H1 (cell line): ENCODE data around the gene THADA. TPM values are rescaled to one million over a fixed set of nuclear protein-coding genes. Genes with fewer than 3 reads are reported as not detected.

Experiments used
- CTCF ChIA-PET: fragments of 300-600 bp; sonication (Branson Sonifier 250); formaldehyde crosslinking; loops from one replicate; lab custom pipeline; 2021; ENCODE audit not compliant: partially characterized antibody; lab: Charles Lee
- POLR2A ChIA-PET: fragments of 300-600 bp; sonication (Branson Sonifier 250); formaldehyde crosslinking; loops from one replicate; lab custom pipeline; 2021; ENCODE audit warnings: inconsistent platforms; ENCODE audit not compliant: partially characterized antibody; lab: Charles Lee
- DNase-seq, 2 experiments: peaks; one replicate each; pipeline versions ENCODE4 v3.0.0 to v3.0.0-alpha.2; 2010 to 2022; ENCODE audit warnings: low spot score in 2 of 2, low read depth in 1 of 2, mixed read lengths in 1 of 2
- FAIRE-seq: peaks from 2 replicates; lab custom pipeline; 2011; peaks lifted over from hg19 to GRCh38; lab: Jason Lieb, UNC
- H2AFZ ChIP-seq: 2 replicates; pipeline ENCODE4 v1.8.1; 2012; ENCODE audit warnings: low read length, inconsistent platforms
- H2AK5ac ChIP-seq: 2 replicates; pipeline ENCODE4 v1.6.1; 2013; ENCODE audit warnings: low read depth, low read length
- H2BK120ac ChIP-seq: replicated peaks from 2 replicates; pipeline ENCODE3; 2013; ENCODE audit warnings: low read depth, low read length, inconsistent platforms
- H2BK12ac ChIP-seq: 2 replicates; pipeline ENCODE4 v1.6.1; 2013; ENCODE audit warnings: low read depth, low read length
- H2BK15ac ChIP-seq: 2 replicates; pipeline ENCODE4 v1.6.1; 2013; ENCODE audit warnings: low read length
- H2BK20ac ChIP-seq: 2 replicates; pipeline ENCODE4 v1.6.1; 2013; ENCODE audit warnings: low read length
- H2BK5ac ChIP-seq: 2 replicates; pipeline ENCODE4 v1.6.1; 2013; ENCODE audit warnings: low read depth, low read length
- H3K14ac ChIP-seq: 2 replicates; pipeline ENCODE4 v1.6.1; 2013; ENCODE audit warnings: inconsistent platforms; ENCODE audit not compliant: insufficient read length
- H3K18ac ChIP-seq: 2 replicates; pipeline ENCODE4 v1.6.1; 2013; ENCODE audit warnings: low read length; ENCODE audit errors: extremely low read depth
- H3K23ac ChIP-seq: 2 replicates; pipeline ENCODE4 v1.6.1; 2013; ENCODE audit warnings: inconsistent platforms; ENCODE audit not compliant: insufficient read length
- H3K23me2 ChIP-seq: 2 replicates; pipeline ENCODE4 v1.6.1; 2013; ENCODE audit warnings: low read depth, low read length
- H3K27ac ChIP-seq: 2 replicates; pipeline ENCODE4 v1.6.1; 2011; ENCODE audit warnings: low read depth, low read length, inconsistent platforms
- H3K27me3 ChIP-seq, 4 experiments: replicated peaks in 1 of 4; 1 replicate in 1 of 4; 2 replicates in 3 of 4; pipeline versions ENCODE4 v1.6.1 to v1.8.1; 2011 to 2013; ENCODE audit warnings: low read length in 3 of 4, mild to moderate bottlenecking in 3 of 4, inconsistent platforms in 2 of 4, mixed read lengths in 2 of 4, moderate library complexity in 1 of 4; ENCODE audit not compliant: control insufficient read depth in 3 of 4, insufficient read depth in 3 of 4; ENCODE audit errors: extremely low read depth in 1 of 4
- H3K36me3 ChIP-seq, 4 experiments: 2 replicates each; pipeline versions ENCODE4 v1.6.1 to v1.8.1; 2011 to 2013; ENCODE audit warnings: mild to moderate bottlenecking in 4 of 4, low read length in 3 of 4, moderate library complexity in 2 of 4, control low read depth in 1 of 4, inconsistent platforms in 1 of 4; ENCODE audit not compliant: insufficient read depth in 4 of 4, control insufficient read depth in 2 of 4
- H3K4ac ChIP-seq: replicated peaks from 2 replicates; pipeline ENCODE3; 2013; ENCODE audit warnings: low read length, low read depth, mixed read lengths, inconsistent platforms; ENCODE audit not compliant: insufficient read length
- H3K4me1 ChIP-seq, 4 experiments: replicated peaks in 1 of 4; 1 replicate in 1 of 4; 2 replicates in 3 of 4; pipeline versions ENCODE4 v1.6.1 to v1.8.1; 2011 to 2013; ENCODE audit warnings: low read length in 3 of 4, inconsistent platforms in 2 of 4, mixed read lengths in 1 of 4; ENCODE audit not compliant: insufficient read depth in 4 of 4, control insufficient read depth in 3 of 4
- H3K4me2 ChIP-seq, 2 experiments: 2 replicates each; pipeline versions ENCODE4 v1.6.1 to v1.8.1; 2011 to 2013; ENCODE audit warnings: low read depth in 2 of 2, low read length in 2 of 2, control low read depth in 1 of 2, inconsistent platforms in 1 of 2, mild to moderate bottlenecking in 1 of 2; ENCODE audit not compliant: insufficient read depth in 1 of 2
- H3K4me3 ChIP-seq, 4 experiments: fragments of 200-600, 300-600 bp in 1 of 4; sonication (generic), shearing (Covaris generic), sonication (Bioruptor Twin) in 1 of 4; 2 replicates each; pipeline versions ENCODE4 v1.5.1 to v1.8.1; 2011 to 2016; ENCODE audit warnings: low read length in 4 of 4, low read depth in 3 of 4, control low read depth in 2 of 4, inconsistent platforms in 2 of 4, mild to moderate bottlenecking in 2 of 4, mixed read lengths in 1 of 4, moderate library complexity in 1 of 4; ENCODE audit not compliant: insufficient read depth in 2 of 4; ENCODE audit errors: extremely low read depth in 1 of 4
- H3K56ac ChIP-seq: replicated peaks from 2 replicates; pipeline ENCODE3; 2013; ENCODE audit warnings: low read depth, mild to moderate bottlenecking, mixed read lengths, low read length, inconsistent platforms; ENCODE audit not compliant: insufficient read length
- H3K79me1 ChIP-seq: 2 replicates; pipeline ENCODE4 v1.6.1; 2013; ENCODE audit warnings: low read depth, low read length, control low read depth
- H3K79me2 ChIP-seq, 2 experiments: 2 replicates each; pipeline versions ENCODE4 v1.6.1 to v1.8.1; 2012 to 2013; ENCODE audit warnings: low read length in 2 of 2, mild to moderate bottlenecking in 2 of 2, inconsistent platforms in 1 of 2; ENCODE audit not compliant: insufficient read depth in 2 of 2, control insufficient read depth in 1 of 2
- H3K9ac ChIP-seq, 4 experiments: replicated peaks in 1 of 4; 1 replicate in 1 of 4; 2 replicates in 3 of 4; pipeline versions ENCODE4 v1.6.1 to v1.8.1; 2011 to 2013; ENCODE audit warnings: low read depth in 3 of 4, low read length in 3 of 4, control low read depth in 2 of 4, mild to moderate bottlenecking in 2 of 4, moderate library complexity in 2 of 4, inconsistent platforms in 1 of 4; ENCODE audit errors: extremely low read depth in 1 of 4
- H3K9me3 ChIP-seq, 2 experiments: 2 replicates each; pipeline versions ENCODE4 v1.6.1 to v1.8.1; 2012 to 2013; ENCODE audit warnings: mild to moderate bottlenecking in 2 of 2, moderate library complexity in 2 of 2, control low read depth in 1 of 2, inconsistent platforms in 1 of 2, low read depth in 1 of 2, low read length in 1 of 2, mixed read lengths in 1 of 2; ENCODE audit not compliant: insufficient read depth in 2 of 2
- H4K20me1 ChIP-seq, 2 experiments: replicated peaks in 1 of 2; 2 replicates each; pipeline versions ENCODE3 to v1.8.1; 2011 to 2013; ENCODE audit warnings: inconsistent platforms in 2 of 2, low read length in 2 of 2, mild to moderate bottlenecking in 1 of 2; ENCODE audit not compliant: insufficient read depth in 2 of 2, control insufficient read depth in 1 of 2
- H4K5ac ChIP-seq: 2 replicates; pipeline ENCODE4 v1.6.1; 2013; ENCODE audit warnings: low read length, low read depth, mixed read lengths, inconsistent platforms; ENCODE audit not compliant: insufficient read length
- H4K8ac ChIP-seq: 2 replicates; pipeline ENCODE4 v1.8.0; 2013; ENCODE audit warnings: mild to moderate bottlenecking, moderate library complexity, low read length, inconsistent platforms; ENCODE audit not compliant: insufficient read depth; ENCODE audit errors: extremely low read depth
- H4K91ac ChIP-seq: replicated peaks from 2 replicates; pipeline ENCODE3; 2013; ENCODE audit warnings: low read length, mixed read lengths, inconsistent platforms; ENCODE audit not compliant: insufficient read length
- ASH2L ChIP-seq: fragments of 200-600, 300-600 bp; sonication (generic); IDR thresholded peaks from one replicate; pipeline ENCODE4 v1.7.1; 2017; ENCODE audit warnings: low read length
- BACH1 ChIP-seq: IDR thresholded peaks from 2 replicates; pipeline ENCODE4 v1.6.1; 2012; ENCODE audit warnings: low read length, improper control_type of control experiment
- EGR1 ChIP-seq: IDR thresholded peaks from 2 replicates; pipeline ENCODE4 v1.6.1; 2011; ENCODE audit warnings: low read depth, low read length, borderline replicate concordance
- JUN ChIP-seq: IDR thresholded peaks from 2 replicates; pipeline ENCODE4 v1.6.1; 2011; ENCODE audit warnings: low read depth, mild to moderate bottlenecking, improper control_type of control experiment, low read length
- KDM1A ChIP-seq: fragments of 200-600, 300-600 bp; sonication (generic); IDR thresholded peaks from 2 replicates; pipeline ENCODE4 v1.7.1; 2016; ENCODE audit warnings: mild to moderate bottlenecking, low read length, borderline replicate concordance
- KDM4A ChIP-seq: IDR thresholded peaks from one replicate; pipeline ENCODE4 v1.7.1; 2012; ENCODE audit warnings: low read depth, mild to moderate bottlenecking, moderate library complexity, low read length, inconsistent platforms; ENCODE audit not compliant: severe bottlenecking
- KDM5A ChIP-seq: fragments of 200-600 bp; IDR thresholded peaks from 2 replicates; pipeline ENCODE4 v1.7.1; 2012; ENCODE audit warnings: mild to moderate bottlenecking, low read length, inconsistent platforms, mixed read lengths
- NANOG ChIP-seq: IDR thresholded peaks from 2 replicates; pipeline ENCODE4 v1.6.1; 2011; ENCODE audit warnings: low read length, low read depth, mild to moderate bottlenecking, inconsistent platforms; ENCODE audit not compliant: insufficient read depth, poor library complexity, severe bottlenecking
- NRF1 ChIP-seq: IDR thresholded peaks from 2 replicates; pipeline ENCODE4 v1.6.1; 2011; ENCODE audit warnings: mild to moderate bottlenecking, low read depth, low read length, improper control_type of control experiment
- RNF2 ChIP-seq: fragments of 200-900, 300-1000 bp; sonication (generic); IDR thresholded peaks from 2 replicates; pipeline ENCODE4 v1.7.1; 2016; ENCODE audit warnings: borderline replicate concordance, low read depth, mild to moderate bottlenecking, antibody characterized with exemption, low read length; ENCODE audit not compliant: poor library complexity, severe bottlenecking; ENCODE audit errors: missing control alignments
- TAF1 ChIP-seq: IDR thresholded peaks from 2 replicates; pipeline ENCODE4 v1.6.1; 2011; ENCODE audit warnings: mild to moderate bottlenecking, low read depth, low read length
- ZNF274 ChIP-seq: IDR thresholded peaks from 2 replicates; pipeline ENCODE4 v1.7.0; 2012; ENCODE audit warnings: low read length, borderline replicate concordance; ENCODE audit errors: extremely low read depth
- WGBS, 2 experiments: shearing (Covaris generic) in 1 of 2; methylation state at CpG; one replicate each; pipeline versions ENCODE4 v1.1.6 to v1.1.7; 2013 to 2015; ENCODE audit warnings: low lambda C conversion rate in 2 of 2, mixed read lengths in 2 of 2, inconsistent platforms in 1 of 2, low coverage in 1 of 2, missing lambda C conversion rate in 1 of 2; ENCODE audit not compliant: insufficient replicate concordance in 2 of 2, insufficient coverage in 1 of 2, insufficient read length in 1 of 2; ENCODE audit errors: extremely low coverage in 1 of 2, missing lambda C conversion rate in 1 of 2; 5-methylcytosine and 5-hydroxymethylcytosine counted together
- polyA plus RNA-seq, 7 experiments: library from polyadenylated mRNA; depleted of rRNA in 3 of 7; stranded (reverse) in 5 of 7; unstranded in 2 of 7; fragments of >200 nt in 5 of 7; fragments of 200-250 nt in 2 of 7; gene quantifications; 1 replicate in 5 of 7; 2 replicates in 1 of 7; 4 replicates in 1 of 7; pipeline versions ENCODE4 v1.2.1 to v1.2.3, GENCODE V29; 2011 to 2013; ENCODE audit warnings: missing spikeins in 2 of 7, mixed read lengths in 2 of 7
- total RNA-seq: library from RNA; stranded (reverse); fragmentation: NEBNext Ultra II Directional; extraction: Animal tissue kit (Norgen Biotek cat#: 25700); gene quantifications from 2 replicates; pipeline ENCODE4 v1.2.1, GENCODE V29; 2021

Gene THADA
- total and polyA plus RNA-seq, 2 of the 8 experiments (the other 6 are each of a cell fraction or from before 2014, with no cell fraction given) = 22.4 to 26.8 TPM

- no peak overlapping the region for H3K9ac ChIP-seq
- TF ChIP-seq ZNF274 (no peak), NRF1 (no peak), KDM1A (no peak), KDM5A (no peak), RNF2 (no peak), KDM4A (no peak), EGR1 (no peak), NANOG (no peak), TAF1 (no peak), BACH1 (no peak), JUN (no peak), ASH2L (no peak)
Measured at GRCh38 chr2:43222475-43223309, 373.1 kb downstream of the THADA start.

More at GRCh38 chr2:43222475-43223309, 373.1 kb downstream of the THADA start:
- Histone ChIP-seq H3K79me2 (peaks cover 17 to 51% of the 10 kb centered on the region in 2 experiments), H2BK5ac (no peak overlapping the region), H3K23ac (no peak overlapping the region), H3K9me3 (no peaks in the 10 kb centered on the region), H2BK120ac (no peak overlapping the region), H4K8ac (no peak overlapping the region; the same call in 1 of the 2 replicates), H3K23me2 (peaks cover 11% of the 10 kb centered on the region), H2BK15ac (no peak overlapping the region), H3K56ac (no peak overlapping the region), H2BK20ac (no peak overlapping the region), H2AK5ac (no peak overlapping the region), H3K4me1 (peaks cover 14 to 41% (median 22%) of the 10 kb centered on the region in 4 experiments), H2BK12ac (no peak overlapping the region), H3K79me1 (no peaks in the 10 kb centered on the region), H3K27ac (no peak overlapping the region), H3K14ac (no peak overlapping the region), H3K36me3 (peaks cover 2 to 35% (median 17%) of the 10 kb centered on the region in 4 experiments; a peak in 6 of 8 replicates), H4K91ac (no peak overlapping the region), H3K4me2 (peak overlapping the region; percentile 78 to 80), H4K5ac (no peak overlapping the region), H3K27me3 (no peaks in the 10 kb centered on the region), H2AFZ (no peak overlapping the region), H3K4me3 (peak overlapping the region; percentile 12 to 88 (median 56); a peak in 6 of 8 replicates), H3K4ac (no peak overlapping the region), H3K18ac (no peak overlapping the region), H4K20me1 (peaks cover 11 to 14% of the 10 kb centered on the region in 2 experiments)
- CTCF ChIA-PET = interaction anchor here (0.7 to 7.4 kb wide), 34 partner anchors 9 to 363 kb away, joined by 3 to 91 read pairs (median 4); no protein-coding TSS in a partner anchor
- DNase-seq = no peak
- no peak for FAIRE-seq
- POLR2A ChIA-PET = interaction anchor here (0.9 to 8.6 kb wide), 6 partner anchors 10 to 89 kb away, joined by 4 to 52 read pairs (median 8); no protein-coding TSS in a partner anchor
- 61% methylated on average over 8 of the region's 8 CpGs; no CpG with 5 or more reads in 1 of the 2 experiments for WGBS, 2 experiments
